ENCODE results near the gene TXN2. TPM values are rescaled to one million over a fixed set of nuclear protein-coding genes. Genes with fewer than 3 reads are reported as not detected.

Gene TXN2, protein sequence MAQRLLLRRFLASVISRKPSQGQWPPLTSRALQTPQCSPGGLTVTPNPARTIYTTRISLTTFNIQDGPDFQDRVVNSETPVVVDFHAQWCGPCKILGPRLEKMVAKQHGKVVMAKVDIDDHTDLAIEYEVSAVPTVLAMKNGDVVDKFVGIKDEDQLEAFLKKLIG
- 22.1 and 23.8 TPM in 2 replicates for total RNA-seq

DNA sequence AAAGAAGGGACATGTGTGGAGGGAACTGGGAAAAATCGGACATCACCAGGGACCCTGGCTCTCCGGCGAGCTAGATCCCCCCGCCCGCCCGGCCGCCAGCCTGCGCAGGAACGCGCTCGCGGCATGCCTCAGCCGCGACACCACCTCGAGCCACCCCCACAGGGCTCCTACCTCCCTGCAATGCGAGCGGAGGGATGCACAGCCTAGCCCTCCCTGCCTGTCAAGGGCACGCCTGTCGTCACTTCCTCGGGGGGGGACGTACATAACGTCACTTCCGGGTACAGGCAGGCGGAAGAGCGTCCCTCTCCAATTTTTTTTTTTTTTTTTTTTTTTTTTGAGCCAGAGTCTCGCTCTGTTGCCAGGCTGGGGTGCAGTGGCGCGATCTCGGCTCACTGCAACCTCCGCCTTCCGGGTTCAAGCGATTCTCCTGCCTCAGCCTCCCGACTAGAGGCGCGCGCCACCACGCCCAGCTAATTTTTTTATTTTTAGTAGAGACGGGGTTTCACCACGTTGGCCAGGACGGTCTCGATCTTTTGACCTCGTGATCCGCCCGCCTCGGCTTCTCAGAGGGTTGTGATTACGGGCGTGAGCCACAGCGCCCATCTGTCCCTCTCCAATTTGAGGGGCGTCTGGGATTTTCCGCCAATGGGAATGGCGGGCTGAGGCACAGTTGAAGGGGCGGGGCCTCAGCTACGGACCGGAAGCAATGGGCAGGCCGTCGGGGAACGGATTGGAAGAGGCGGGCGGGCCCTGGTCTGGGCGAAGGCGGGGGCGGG is at the start of gene TXN2:
TXN2 (minus strand) TSS at position 248 of the 776 bp plus-strand sequence. CDS start 803 bp downstream, outside the sequence.

DNA sequence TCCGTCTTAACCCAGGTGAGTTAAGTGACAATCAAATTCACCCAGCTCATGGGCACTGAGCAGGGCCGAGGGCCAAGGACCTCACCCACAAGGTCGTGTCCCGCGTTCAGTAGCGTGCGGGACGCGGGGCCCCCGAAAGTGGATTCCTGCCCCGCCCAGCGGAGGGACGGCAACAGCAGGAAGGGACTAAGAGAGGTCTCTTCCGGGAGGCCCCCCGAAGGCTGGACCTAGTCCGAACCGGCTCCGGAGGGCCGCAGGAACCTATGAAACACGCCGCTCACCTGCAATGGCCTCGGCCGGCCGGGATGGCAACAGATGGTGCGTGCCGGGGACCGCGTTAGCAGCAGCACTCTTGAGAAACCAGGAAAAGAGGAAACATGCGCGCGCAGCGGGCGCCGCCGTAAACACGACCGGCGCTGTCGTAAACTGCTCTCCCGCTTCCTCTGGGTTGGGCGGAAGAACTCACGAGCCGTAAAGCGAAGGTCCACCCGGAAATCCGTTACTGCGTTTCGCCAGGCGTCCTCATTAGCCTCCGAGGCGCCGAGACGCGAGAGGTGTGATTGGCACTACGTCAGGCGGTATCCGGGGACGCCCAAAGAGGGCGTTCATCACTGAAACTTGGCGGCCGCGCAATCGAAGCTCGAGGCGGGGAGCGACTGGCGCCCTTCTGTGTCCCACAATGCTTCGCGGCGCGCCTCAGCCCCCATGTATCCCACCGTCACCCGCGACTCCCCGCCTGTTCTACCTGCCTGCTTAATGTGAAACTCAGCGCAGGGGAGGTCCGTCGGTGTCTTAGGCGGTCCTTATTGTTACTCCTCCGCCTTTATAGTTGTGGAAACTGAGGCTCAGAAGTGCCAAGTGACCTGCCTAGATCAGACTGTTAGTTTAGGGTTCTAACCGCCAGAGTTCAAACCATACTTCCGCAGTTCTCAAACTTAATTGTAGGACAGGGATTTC is 47.6 kb upstream of the TXN2 start, which contains the start of gene EIF3D:
EIF3D (minus strand) TSS at position 372 of the 957 bp plus-strand sequence. CDS start 3,045 bp downstream, outside the sequence.

DNA sequence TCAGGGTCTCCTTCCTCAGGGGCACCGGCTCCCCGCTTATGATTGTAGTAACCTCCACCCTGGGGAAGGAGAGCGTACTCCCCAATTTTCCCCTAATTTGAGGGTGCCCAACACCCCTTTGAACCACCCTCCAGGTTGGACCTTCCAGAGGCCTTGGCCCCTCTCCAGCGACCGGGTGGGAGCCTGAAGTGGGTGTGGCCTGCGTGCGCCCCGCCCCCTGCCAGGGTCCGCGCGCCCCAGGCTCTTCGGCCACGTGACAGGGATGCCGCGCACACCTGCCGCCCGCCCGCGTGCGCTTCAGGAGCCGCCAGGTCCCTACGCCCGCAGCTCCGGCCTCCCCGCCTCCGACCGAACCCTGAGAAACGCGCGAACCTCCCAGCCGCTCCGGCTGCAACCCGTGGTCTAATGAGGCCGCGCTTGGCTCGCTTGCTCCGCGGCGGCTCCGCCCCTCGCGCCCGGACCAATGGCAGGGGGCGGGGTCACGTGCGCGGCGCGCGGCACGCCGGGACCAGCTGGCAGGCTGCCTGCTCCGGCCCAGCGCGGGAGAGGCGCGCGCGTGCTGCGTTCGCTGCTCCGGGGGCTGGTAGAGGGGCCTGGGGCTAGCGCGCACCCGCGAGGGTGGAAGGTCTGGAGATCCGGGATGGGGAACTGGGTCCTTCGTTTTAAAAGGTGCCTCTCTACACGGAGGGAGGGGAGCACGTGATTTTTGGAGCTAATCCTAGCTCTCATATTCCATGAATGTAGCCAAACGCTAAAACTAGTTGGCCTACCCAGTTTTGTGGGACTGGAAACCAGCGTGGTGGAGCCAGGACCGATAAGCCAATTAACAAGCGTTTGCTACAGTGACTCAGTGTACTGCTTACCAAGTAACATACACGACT is 25.4 kb upstream of the TXN2 start, which contains the start of gene FOXRED2:
FOXRED2 (minus strand) TSS at position 404 of the 881 bp plus-strand sequence. CDS start 618 bp downstream, outside the sequence.

Other genes with a start within 250 kb of the TXN2 start
- 46.5 and 50.8 TPM in 2 replicates for gene APOL2, start 242.1 kb downstream of the TXN2 start, total RNA-seq
- gene APOL1, start 228.5 kb downstream of the TXN2 start, total RNA-seq = 68.4 and 93.8 TPM in 2 replicates
- gene MYH9, start 93.7 kb downstream of the TXN2 start, total RNA-seq = 821 and 1,213 TPM in 2 replicates
- gene FOXRED2, start 25.4 kb upstream of the TXN2 start, total RNA-seq = 10.4 and 14.1 TPM in 2 replicates
- 275 and 338 TPM in 2 replicates for gene EIF3D, start 47.5 kb upstream of the TXN2 start, total RNA-seq
- gene CACNG2, start 222.1 kb upstream of the TXN2 start, total RNA-seq = not detected in 2 replicates